ENCODE data around the gene EGFR.

Gene EGFR

GRCh38 chr7:55127622-55128081 is 108.8 kb downstream of the EGFR start:
- no peak for DNase-seq (ENCODE audit: low read depth)

DNA sequence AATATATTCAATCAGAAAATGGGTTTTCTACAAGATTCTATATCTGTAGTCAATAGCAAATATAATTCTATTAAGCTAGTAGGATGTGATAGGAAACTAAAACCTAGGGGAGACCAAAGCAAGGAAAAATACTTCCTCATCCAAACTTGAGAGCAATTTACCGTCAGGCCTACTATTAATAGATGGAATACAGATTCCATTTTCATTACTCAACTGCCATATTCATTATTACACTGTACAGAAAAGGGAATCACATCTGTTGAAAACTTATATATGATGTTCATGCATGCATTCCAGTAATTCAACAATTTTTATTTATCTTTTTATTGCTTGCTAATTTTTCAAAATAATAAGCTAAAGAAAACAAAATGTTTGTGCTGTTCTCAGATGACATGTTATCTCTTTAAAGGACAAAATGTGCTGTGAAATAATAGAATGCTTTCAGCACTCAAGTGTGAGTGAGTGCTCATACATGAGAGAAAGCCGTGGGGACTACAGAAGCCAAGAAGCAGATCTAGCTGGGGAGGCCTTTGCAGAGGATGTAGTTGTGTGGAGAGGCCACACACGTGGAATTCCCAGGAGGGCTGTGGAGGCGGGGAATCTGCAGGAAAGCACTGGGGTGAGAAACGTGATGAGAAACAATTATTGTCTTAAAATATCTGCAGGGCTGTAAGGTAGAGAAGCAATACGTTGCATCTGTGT is 110.0 kb downstream of the EGFR start:
- DNase-seq (ENCODE audit: low read depth): no peak

DNA sequence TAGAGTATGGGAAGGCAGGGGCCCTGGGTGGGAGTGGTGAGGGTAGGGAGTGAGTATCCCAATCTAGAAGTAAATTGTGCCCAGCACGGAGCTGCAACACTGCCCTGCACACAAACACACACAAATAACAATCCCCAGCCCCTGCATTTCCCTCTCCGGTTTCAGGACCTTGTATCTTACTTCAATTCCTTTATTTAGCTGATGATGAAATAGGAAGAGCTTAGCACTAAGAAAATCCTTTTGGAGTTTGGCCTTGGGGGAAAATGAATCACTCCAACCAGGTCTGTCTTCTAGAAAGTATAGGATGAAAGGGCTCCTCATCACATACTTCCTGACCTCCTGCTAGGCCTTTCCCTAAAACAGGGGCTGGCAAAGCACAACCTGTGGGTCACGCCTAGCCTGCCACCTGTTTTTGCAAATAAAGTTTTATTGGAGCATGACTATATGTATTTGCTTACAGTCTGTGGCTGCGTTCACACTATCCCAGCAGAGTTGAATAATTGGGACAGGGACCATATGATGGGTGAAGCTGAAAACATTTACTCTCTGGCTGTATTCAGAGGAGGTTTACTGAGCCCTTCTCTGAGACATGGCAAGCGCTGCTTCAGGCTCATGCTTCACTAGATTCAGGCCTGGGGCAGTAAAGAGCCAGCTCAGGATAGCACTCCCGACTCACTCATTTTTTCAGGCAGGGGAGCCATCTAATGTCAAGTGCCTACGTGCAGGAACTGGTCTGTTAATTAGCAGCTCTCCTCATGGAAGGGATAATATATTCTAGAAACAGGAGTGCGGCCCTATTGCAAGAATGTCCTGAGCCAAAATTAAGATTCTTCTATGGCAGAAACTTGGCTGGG is 111.0 kb downstream of the EGFR start:
- no peak for DNase-seq (ENCODE audit: low read depth)

DNA sequence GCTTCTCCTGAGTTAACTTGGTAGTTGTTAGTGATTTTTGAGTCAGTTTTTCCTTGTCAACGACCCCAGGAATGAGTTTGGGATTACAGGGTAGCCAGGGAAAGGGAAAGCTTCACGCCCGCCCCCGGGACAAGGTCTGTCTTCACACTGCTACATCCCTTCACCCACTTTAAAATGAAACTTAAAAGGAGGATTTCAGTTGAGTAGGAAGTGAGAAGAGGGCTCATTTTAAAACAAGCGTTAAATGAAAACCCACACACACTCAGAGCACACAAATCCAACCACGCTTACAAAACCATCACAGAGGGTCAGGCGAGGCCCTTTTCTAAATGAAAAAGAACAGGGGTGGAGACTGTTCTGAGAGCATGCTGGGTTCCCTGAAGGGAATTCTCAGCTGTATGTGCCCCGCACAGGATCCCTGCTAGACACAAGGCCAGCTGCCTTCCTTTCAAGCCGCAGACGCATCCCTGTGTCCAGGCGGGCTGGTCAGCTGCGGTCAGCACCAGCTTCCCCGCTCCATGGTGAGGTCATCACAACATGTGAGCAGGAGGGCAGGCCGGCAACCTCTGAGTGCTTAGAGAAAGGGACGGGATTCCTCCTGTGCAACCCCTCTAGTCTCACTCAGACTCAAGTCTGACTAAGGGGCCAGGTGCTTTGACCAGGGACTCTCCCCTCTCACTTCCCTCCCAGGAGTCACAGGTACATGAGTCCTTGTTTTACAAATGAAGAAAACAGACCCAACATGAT is 111.8 kb downstream of the EGFR start:
- no peak for DNase-seq (ENCODE audit: low read depth)

DNA sequence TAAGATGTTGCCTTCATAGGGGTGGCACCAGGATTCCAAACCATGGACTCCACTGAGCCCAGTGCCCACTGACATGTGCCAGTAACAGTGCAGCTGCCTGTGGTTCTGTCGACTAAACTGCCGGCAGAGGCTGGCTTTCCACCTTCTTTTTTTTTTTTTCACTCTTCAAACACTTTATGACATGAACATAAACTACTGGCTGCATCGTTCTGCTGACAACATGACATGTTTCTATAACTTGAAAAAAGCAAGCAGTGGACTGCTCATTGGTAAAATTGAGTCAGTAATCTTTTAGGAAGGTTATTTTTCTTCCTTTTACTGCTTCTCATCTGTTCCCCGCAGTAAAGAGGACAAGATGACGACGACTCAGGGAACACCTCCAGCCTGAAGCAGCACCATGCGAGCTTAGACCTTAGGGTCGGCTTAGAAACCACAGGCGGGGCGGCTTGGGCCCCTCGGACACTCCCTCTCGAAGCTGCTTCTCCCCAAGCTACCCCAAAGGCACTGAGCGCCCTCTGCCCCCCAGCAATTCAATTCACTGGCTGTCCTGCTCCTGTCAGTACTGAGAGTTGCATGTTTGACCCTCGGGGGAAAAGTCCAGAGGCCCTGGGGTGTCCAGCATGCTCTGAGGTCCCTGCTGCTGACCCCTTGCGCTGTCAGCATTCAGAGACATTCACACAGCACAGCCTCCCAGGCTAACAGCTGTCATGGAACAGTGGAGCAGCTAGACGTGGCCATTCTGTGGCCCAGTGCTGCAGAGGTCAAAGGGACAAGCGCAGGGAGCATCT is 112.5 kb downstream of the EGFR start:
- no peak for DNase-seq (ENCODE audit: low read depth)

- DNase-seq (ENCODE audit: low read depth): no peak
Measured at GRCh38 chr7:55132550-55132889, 113.7 kb downstream of the EGFR start.

GRCh38 chr7:55132890-55133551 is 114.2 kb downstream of the EGFR start:
- no peak for DNase-seq (ENCODE audit: low read depth)

GRCh38 chr7:55133630-55134358 is 115.0 kb downstream of the EGFR start:
- DNase-seq (ENCODE audit: low read depth): no peak

GRCh38 chr7:55134359-55134725 is 115.5 kb downstream of the EGFR start:
- no peak for DNase-seq (ENCODE audit: low read depth)

GRCh38 chr7:55134786-55135185 is 116.0 kb downstream of the EGFR start:
- no peak for DNase-seq (ENCODE audit: low read depth)

DNA sequence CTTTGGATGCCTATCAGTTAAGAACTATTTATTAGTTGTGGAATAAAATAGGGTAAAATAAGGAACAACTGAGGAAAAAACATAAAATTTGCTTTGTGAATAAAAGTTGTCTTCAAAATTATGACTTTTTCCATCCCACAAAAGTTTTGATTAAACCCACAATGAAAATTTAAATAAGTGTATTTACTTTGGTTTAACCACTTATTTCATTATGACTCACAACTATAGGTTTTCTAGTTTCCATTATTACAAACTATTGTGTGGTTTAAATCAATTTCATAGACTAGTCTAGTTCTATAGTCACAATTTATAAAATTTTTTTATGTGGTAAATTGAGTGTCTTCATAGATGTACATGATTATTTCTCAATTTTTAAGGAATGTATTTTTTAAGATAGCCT is 116.6 kb downstream of the EGFR start:
- DNase-seq (ENCODE audit: low read depth): no peak

GRCh38 chr7:55138663-55139062 is 119.8 kb downstream of the EGFR start:
- DNase-seq (ENCODE audit: low read depth): no peak

DNA sequence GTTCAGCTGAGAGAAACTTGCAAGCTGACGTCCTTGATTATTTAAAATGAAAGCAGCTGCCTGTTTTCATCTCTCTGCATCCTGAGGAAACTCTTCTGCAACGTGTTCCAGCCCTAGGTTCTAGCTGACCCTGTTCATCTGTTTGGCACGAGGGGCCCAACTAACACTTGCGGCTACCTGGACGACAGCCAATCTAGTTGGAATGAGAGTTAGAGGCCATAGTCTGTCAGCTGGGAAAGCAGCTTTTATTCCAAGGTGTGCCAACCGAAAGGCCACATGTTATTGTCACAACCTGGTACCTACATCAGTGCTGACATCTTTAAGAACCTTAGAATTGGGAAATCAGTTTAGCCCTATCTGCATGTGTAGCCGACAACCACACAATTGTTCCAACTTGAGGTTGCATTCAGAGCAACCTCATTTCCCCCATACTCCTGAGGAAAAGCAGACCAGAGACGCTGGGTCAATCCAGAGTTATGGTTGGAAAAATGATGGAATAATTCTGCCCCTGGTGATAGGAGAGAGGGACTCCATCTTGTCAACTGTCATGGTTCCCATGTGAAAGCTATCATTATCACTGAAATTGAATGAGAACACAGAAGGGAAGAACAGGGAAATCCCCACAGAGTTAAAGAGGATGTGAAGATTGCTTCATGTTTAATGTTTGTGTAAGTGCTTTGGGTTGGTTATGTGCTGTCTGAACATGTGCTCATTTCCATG is 121.6 kb downstream of the EGFR start:
- no peak for DNase-seq (ENCODE audit: low read depth)

GRCh38 chr7:55140941-55141278 is 122.1 kb downstream of the EGFR start:
- no peak for DNase-seq (ENCODE audit: low read depth)

DNA sequence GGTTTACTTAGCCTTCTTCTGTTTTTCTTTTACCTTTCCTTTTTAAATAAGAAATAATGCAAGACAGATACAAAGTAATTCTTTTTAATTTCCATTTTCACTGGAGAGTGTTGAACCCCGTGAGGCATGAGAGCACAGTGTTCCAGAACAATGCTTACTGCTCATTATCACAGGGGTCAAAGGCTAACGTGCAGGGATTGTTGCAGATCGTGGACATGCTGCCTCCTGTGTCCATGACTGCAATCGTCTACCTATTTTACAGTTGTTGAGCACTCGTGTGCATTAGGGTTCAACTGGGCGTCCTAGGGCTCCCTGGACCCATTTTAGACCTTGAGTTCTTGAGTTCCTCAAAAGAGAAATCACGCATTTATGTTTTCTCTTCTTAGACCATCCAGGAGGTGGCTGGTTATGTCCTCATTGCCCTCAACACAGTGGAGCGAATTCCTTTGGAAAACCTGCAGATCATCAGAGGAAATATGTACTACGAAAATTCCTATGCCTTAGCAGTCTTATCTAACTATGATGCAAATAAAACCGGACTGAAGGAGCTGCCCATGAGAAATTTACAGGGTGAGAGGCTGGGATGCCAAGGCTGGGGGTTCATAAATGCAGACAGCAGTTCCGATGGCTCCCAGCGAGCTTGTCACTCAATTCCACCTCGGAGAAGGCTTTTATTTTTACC is 124.2 kb downstream of the EGFR start:
- no peak for DNase-seq (ENCODE audit: low read depth)

- DNase-seq (ENCODE audit: low read depth): no peak
Measured at GRCh38 chr7:55144333-55145317, 125.8 kb downstream of the EGFR start.

DNA sequence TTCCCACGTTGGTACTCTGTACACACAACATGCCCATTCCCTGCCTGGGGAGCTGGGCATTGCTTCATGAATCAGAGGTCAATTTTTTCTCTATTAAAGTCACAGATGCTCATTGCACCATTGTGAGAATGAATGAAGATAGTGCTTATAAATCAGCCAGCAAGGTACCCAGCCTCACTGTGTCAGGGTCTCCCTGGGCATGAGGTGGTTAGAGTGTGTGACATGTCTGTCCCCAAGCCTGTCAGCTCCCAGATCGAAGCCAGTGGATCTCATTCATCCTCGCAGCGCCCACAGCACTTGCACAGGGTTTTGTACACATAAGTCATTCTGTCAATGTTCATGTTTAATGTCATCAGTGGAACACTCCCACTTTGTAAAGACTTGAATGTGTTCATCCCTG is 126.8 kb downstream of the EGFR start:
- DNase-seq (ENCODE audit: low read depth): no peak

DNA sequence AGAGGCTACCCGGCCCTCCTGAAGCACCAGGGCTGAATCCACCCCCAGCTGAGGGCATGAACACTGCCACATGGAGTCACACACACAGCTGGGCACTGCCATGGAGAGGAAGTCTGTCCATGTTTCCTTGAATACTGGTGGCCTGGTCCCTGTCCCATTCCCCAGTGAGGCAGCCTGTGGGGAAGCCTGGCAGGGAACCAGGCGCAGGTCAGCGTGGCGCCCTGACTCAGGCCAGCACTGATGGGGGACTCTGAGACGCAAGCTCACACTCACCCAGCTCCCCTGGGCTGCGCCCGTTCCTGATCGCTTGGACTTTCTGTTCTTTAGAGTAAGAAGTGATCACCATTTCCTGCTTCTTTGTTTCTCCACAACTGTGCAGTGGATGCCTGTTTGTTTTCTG is 128.3 kb downstream of the EGFR start:
- no peak for DNase-seq (ENCODE audit: low read depth)

- DNase-seq (ENCODE audit: low read depth): no peak
Measured at GRCh38 chr7:55147736-55148135, 128.9 kb downstream of the EGFR start.
